ENCODE data around the gene POLR2B. TPM values are rescaled to one million over a fixed set of nuclear protein-coding genes. Genes with fewer than 3 reads are reported as not detected.

Gene POLR2B
- total RNA-seq, 1 donor from 2014 or later, result 95.5 TPM

DNA sequence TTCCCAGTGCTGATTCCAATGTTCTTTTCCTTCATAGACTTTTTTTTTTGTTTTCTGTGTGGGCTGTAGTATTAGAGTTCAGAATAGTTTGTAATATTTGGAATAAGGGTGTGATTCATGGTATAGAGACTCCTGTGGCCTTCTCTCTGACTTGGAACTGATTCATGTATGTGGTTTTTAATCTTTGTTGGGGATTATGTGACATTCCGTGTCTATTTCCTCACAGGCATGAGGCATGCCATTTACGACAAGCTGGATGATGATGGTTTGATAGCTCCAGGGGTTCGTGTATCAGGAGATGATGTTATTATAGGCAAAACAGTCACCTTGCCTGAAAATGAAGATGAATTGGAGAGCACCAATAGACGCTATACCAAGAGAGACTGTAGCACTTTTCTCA is 44.4 kb downstream of the POLR2B start:
- Mint-ChIP-seq H3K36me3 (ENCODE audit: low read depth, unreplicated experiment) (peaks cover 37% of the 10 kb centered on the region), H3K9me3 (ENCODE audit: unreplicated experiment) (no peaks in the 10 kb centered on the region), H3K27ac (ENCODE audit: unreplicated experiment) (no peak overlapping the region), H3K4me3 (ENCODE audit: unreplicated experiment) (peak overlapping the region; percentile 31), H3K27me3 (ENCODE audit: unreplicated experiment) (no peaks in the 10 kb centered on the region), H3K4me1 (ENCODE audit: unreplicated experiment) (peaks cover 5% of the 10 kb centered on the region)
- TF ChIP-seq, protein P1, sequence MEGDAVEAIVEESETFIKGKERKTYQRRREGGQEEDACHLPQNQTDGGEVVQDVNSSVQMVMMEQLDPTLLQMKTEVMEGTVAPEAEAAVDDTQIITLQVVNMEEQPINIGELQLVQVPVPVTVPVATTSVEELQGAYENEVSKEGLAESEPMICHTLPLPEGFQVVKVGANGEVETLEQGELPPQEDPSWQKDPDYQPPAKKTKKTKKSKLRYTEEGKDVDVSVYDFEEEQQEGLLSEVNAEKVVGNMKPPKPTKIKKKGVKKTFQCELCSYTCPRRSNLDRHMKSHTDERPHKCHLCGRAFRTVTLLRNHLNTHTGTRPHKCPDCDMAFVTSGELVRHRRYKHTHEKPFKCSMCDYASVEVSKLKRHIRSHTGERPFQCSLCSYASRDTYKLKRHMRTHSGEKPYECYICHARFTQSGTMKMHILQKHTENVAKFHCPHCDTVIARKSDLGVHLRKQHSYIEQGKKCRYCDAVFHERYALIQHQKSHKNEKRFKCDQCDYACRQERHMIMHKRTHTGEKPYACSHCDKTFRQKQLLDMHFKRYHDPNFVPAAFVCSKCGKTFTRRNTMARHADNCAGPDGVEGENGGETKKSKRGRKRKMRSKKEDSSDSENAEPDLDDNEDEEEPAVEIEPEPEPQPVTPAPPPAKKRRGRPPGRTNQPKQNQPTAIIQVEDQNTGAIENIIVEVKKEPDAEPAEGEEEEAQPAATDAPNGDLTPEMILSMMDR (IDR thresholded peaks at IDR 0.05; ENCODE audit: unreplicated experiment), result no peak
- DNase-seq (ENCODE audit: low spot score), result no peak

DNA sequence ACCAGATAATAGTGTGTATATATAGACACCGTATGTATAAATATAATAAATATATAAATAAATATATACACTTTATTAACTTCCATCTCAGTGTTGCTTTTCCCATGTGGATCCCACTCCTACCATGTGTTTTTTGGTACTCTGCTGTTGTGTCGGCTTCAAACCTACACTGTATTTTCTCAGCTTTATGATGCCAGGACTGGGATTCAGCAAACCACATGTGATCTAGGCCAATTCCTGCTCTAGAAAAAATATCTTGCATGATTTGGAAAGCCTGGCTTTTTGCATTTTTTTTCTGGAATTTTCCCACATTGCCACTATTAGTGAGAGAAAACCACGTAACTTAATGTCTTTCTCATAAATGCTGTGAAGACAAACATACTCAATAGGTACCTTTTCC is 55.8 kb downstream of the POLR2B start:
- no peaks in the 10 kb centered on the region for H3K9me3 Mint-ChIP-seq (ENCODE audit: unreplicated experiment)
- no peak for DNase-seq (ENCODE audit: low spot score)
- H3K4me1 Mint-ChIP-seq (ENCODE audit: unreplicated experiment), result no peaks in the 10 kb centered on the region
- H3K36me3 Mint-ChIP-seq (ENCODE audit: low read depth, unreplicated experiment), result peaks cover 4% of the 10 kb centered on the region
- H3K27me3 Mint-ChIP-seq (ENCODE audit: unreplicated experiment), result no peaks in the 10 kb centered on the region
- TF ChIP-seq, protein P1 (IDR thresholded peaks at IDR 0.05; ENCODE audit: unreplicated experiment), result no peak
- no peak overlapping the region for H3K4me3 Mint-ChIP-seq (ENCODE audit: unreplicated experiment)
- no peak overlapping the region for H3K27ac Mint-ChIP-seq (ENCODE audit: unreplicated experiment)

DNA sequence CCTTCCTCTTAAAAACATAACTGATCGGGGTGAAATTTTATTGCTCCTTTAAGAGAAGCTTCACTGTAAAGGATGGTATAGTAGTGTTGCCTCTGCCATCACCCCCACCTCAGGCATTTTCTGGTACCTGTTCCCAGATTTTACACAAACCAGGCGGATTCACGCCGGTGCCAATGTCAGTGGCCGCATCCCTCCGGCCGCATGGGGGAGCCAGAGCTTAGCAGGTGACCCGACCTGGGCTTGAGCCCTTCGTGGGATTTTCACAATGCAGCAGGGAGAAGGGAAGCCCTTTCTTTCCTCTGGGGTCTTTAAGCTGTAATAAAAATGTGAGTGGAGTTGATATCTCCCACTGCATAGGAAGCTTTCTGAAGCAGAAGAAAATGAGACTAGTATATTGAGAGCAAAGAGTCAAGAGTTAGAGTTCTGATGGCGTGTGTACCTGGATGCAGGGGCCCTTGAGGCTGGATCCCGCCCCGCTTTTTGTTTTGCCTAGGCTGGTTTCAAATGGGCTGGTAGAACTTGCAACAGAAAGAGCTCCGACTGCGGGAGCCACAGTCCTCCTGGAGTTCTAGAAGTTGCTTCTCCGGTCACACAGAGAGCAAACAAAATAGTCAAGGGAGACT is 59.4 kb downstream of the POLR2B start:
- H3K9me3 Mint-ChIP-seq (ENCODE audit: unreplicated experiment), result no peaks in the 10 kb centered on the region
- H3K36me3 Mint-ChIP-seq (ENCODE audit: low read depth, unreplicated experiment), result no peaks in the 10 kb centered on the region
- peak; percentile 84 for DNase-seq (ENCODE audit: low spot score)
- TF ChIP-seq, protein P1 (IDR thresholded peaks at IDR 0.05; ENCODE audit: unreplicated experiment), result peak; percentile 82
- no peak overlapping the region for H3K4me3 Mint-ChIP-seq (ENCODE audit: unreplicated experiment)
- H3K27ac Mint-ChIP-seq (ENCODE audit: unreplicated experiment), result no peak overlapping the region
- no peaks in the 10 kb centered on the region for H3K27me3 Mint-ChIP-seq (ENCODE audit: unreplicated experiment)
- H3K4me1 Mint-ChIP-seq (ENCODE audit: unreplicated experiment), result no peaks in the 10 kb centered on the region

DNA sequence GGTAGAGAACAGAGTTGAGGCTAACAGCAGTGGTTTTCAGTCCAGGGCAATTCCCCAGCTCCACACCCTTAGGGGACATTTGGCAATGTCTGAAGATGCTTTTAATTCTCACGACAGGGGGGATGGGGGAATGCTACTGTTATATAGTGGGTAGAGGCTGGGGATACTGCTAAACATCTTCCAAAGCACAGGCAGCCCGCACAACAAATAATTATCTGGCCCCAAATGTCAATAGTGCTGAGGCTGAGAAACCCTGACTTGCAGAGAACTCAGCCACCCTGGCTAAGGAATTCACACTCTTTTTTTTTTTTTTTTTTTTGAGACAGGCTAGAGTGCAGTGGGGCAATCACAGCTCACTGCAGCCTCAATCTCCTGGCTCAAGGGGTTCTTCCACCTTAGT is 60.6 kb downstream of the POLR2B start:
- Mint-ChIP-seq H3K9me3 (ENCODE audit: unreplicated experiment) (no peaks in the 10 kb centered on the region), H3K4me1 (ENCODE audit: unreplicated experiment) (no peaks in the 10 kb centered on the region), H3K4me3 (ENCODE audit: unreplicated experiment) (no peak overlapping the region), H3K27me3 (ENCODE audit: unreplicated experiment) (no peaks in the 10 kb centered on the region), H3K36me3 (ENCODE audit: low read depth, unreplicated experiment) (no peaks in the 10 kb centered on the region), H3K27ac (ENCODE audit: unreplicated experiment) (no peak overlapping the region)
- no peak for DNase-seq (ENCODE audit: low spot score)
- TF ChIP-seq, protein P1 (IDR thresholded peaks at IDR 0.05; ENCODE audit: unreplicated experiment), result no peak

DNA sequence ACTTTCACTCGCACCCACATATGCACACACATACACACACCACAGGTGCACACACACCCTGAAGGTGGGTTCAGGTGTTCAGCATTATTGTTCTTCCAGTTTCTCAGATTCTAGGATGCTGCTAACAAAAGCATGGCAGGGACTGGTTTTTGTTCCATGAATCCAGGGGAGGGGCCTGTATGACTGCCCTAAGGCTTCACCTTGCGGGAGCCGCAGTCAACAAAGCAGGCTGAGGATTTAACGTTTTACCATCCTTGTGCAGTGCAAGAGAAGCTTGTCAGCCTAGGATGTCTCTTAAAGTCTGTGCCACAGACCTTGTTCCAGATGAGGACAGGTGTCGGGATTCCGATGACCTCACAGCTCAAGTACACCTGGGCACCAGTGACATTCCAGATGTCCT is 61.8 kb downstream of the POLR2B start:
- DNase-seq (ENCODE audit: low spot score), result no peak
- H3K9me3 Mint-ChIP-seq (ENCODE audit: unreplicated experiment), result no peaks in the 10 kb centered on the region
- H3K27me3 Mint-ChIP-seq (ENCODE audit: unreplicated experiment), result no peaks in the 10 kb centered on the region
- TF ChIP-seq, protein P1 (IDR thresholded peaks at IDR 0.05; ENCODE audit: unreplicated experiment), result no peak
- no peaks in the 10 kb centered on the region for H3K4me1 Mint-ChIP-seq (ENCODE audit: unreplicated experiment)
- H3K4me3 Mint-ChIP-seq (ENCODE audit: unreplicated experiment), result no peak overlapping the region
- no peak overlapping the region for H3K27ac Mint-ChIP-seq (ENCODE audit: unreplicated experiment)
- no peaks in the 10 kb centered on the region for H3K36me3 Mint-ChIP-seq (ENCODE audit: low read depth, unreplicated experiment)
